HG03103 (cell line): ENCODE data around the gene PEX14.

Source experiments
- ATAC-seq: cut with Tn5 transposase; IDR thresholded peaks from one replicate; pipeline ENCODE4 v1.9.1; 2021; ENCODE audit warnings: low read depth; ENCODE audit not compliant: unreplicated experiment

PEX14 gene

GRCh38 chr1:10640843-10641553 lies 166.2 kb downstream of the PEX14 start:
- no peak for ATAC-seq

GRCh38 chr1:10641976-10642375 lies 167.2 kb downstream of the PEX14 start:
- ATAC-seq, result no peak

- no peak for ATAC-seq
Measured at GRCh38 chr1:10642403-10643080, 167.8 kb downstream of the PEX14 start.

GRCh38 chr1:10643607-10644306 lies 169.0 kb downstream of the PEX14 start:
- ATAC-seq, result no peak

- no peak for ATAC-seq
Measured at GRCh38 chr1:10644307-10645128, 169.8 kb downstream of the PEX14 start.

- ATAC-seq, result no peak
Measured at GRCh38 chr1:10646347-10646861, 171.7 kb downstream of the PEX14 start.

- ATAC-seq, result no peak
Measured at GRCh38 chr1:10647414-10648170, 172.8 kb downstream of the PEX14 start.

- no peak for ATAC-seq
Measured at GRCh38 chr1:10648689-10649516, 174.2 kb downstream of the PEX14 start.

- ATAC-seq, result no peak
Measured at GRCh38 chr1:10649517-10650201, 174.9 kb downstream of the PEX14 start.

- no peak for ATAC-seq
Measured at GRCh38 chr1:10650556-10651388, 176.0 kb downstream of the PEX14 start.

GRCh38 chr1:10651389-10651766 lies 176.6 kb downstream of the PEX14 start:
- no peak for ATAC-seq

- no peak for ATAC-seq
Measured at GRCh38 chr1:10651793-10652192, 177.0 kb downstream of the PEX14 start.

GRCh38 chr1:10652626-10653025 lies 177.9 kb downstream of the PEX14 start:
- ATAC-seq, result no peak

- no peak for ATAC-seq
Measured at GRCh38 chr1:10653370-10654125, 178.8 kb downstream of the PEX14 start.

- no peak for ATAC-seq
Measured at GRCh38 chr1:10655002-10655401, 180.3 kb downstream of the PEX14 start.

- no peak for ATAC-seq
Measured at GRCh38 chr1:10656431-10656830, 181.7 kb downstream of the PEX14 start.
